Smooth muscle cell (in vitro differentiated cells): ENCODE measurements around the gene MTMR6. TPM values are rescaled to one million over a fixed set of nuclear protein-coding genes. Genes with fewer than 3 reads are reported as not detected.

Experiments
- DNase-seq: peaks from one replicate; lab custom pipeline; 2025; ENCODE audit not compliant: unreplicated experiment; lab: John Stamatoyannopoulos, UW
- H2AFZ ChIP-seq: fragments of 200-600 bp; sonication (generic); 2 replicates; pipeline ENCODE4 v1.6.0; 2016; ENCODE audit warnings: antibody characterized with exemption, low read depth, mild to moderate bottlenecking
- H3F3A ChIP-seq: fragments of 200-600 bp; sonication (generic); 2 replicates; pipeline ENCODE4 v1.6.0; 2017; ENCODE audit warnings: antibody characterized with exemption, low read depth
- H3K27ac ChIP-seq: fragments of 200-600 bp; sonication (generic); 2 replicates; pipeline ENCODE4 v1.5.1; 2016; ENCODE audit warnings: low read depth, mild to moderate bottlenecking
- H3K27me3 ChIP-seq: fragments of 200-600 bp; sonication (generic); 2 replicates; pipeline ENCODE4 v1.6.1; 2016; ENCODE audit warnings: low read depth, mild to moderate bottlenecking
- H3K36me3 ChIP-seq: fragments of 200-600 bp; sonication (generic); 2 replicates; pipeline ENCODE4 v1.5.1; 2016; ENCODE audit warnings: low read depth
- H3K4me1 ChIP-seq: fragments of 200-600 bp; sonication (generic); 2 replicates; pipeline ENCODE4 v1.5.1; 2016; ENCODE audit warnings: low read depth
- H3K4me2 ChIP-seq: fragments of 200-600 bp; sonication (generic); 2 replicates; pipeline ENCODE4 v1.6.0; 2016; ENCODE audit warnings: mild to moderate bottlenecking
- H3K4me3 ChIP-seq: fragments of 200-600 bp; sonication (generic); 2 replicates; pipeline ENCODE4 v1.5.1; 2016; ENCODE audit warnings: mild to moderate bottlenecking
- H3K79me2 ChIP-seq: fragments of 200-600 bp; sonication (generic); 2 replicates; pipeline ENCODE4 v1.6.0; 2016; ENCODE audit warnings: low read depth, mild to moderate bottlenecking
- H3K9ac ChIP-seq: fragments of 200-600 bp; sonication (generic); 2 replicates; pipeline ENCODE4 v1.6.0; 2016; ENCODE audit warnings: low read depth
- H3K9me3 ChIP-seq: fragments of 200-600 bp; sonication (generic); replicated peaks from 2 replicates; pipeline ENCODE4 v1.5.1; 2016; ENCODE audit warnings: low read depth
- H4K20me1 ChIP-seq: fragments of 200-600 bp; sonication (generic); 2 replicates; pipeline ENCODE4 v1.6.0; 2016; ENCODE audit warnings: low read depth
- CTCF ChIP-seq: fragments of 200-600 bp; sonication (generic); IDR thresholded peaks from 2 replicates; pipeline ENCODE4 v1.5.1; 2017; ENCODE audit warnings: borderline replicate concordance, mild to moderate bottlenecking, antibody characterized with exemption; ENCODE audit not compliant: insufficient read depth, poor library complexity, severe bottlenecking
- WGBS: methylation state at CpG from one replicate; pipeline ENCODE4 v1.1.7; 2016; ENCODE audit warnings: low lambda C conversion rate; 5-methylcytosine and 5-hydroxymethylcytosine counted together
- polyA plus RNA-seq: library from polyadenylated mRNA; unstranded; fragments of >200 nt; fragmentation: Nextera tagmentation; extraction: Ambion mirVana; gene quantifications from 2 replicates; pipeline ENCODE4 v1.2.1, GENCODE V29; 2016
- total RNA-seq: library from RNA; depleted of rRNA; stranded (reverse); fragments of >200 nt; gene quantifications from 2 replicates; pipeline ENCODE4 v1.2.3, GENCODE V29; 2014

The MTMR6 gene
- total and polyA plus RNA-seq, 2 experiments from 2014 or later = 15.1 to 35.4 TPM

DNA sequence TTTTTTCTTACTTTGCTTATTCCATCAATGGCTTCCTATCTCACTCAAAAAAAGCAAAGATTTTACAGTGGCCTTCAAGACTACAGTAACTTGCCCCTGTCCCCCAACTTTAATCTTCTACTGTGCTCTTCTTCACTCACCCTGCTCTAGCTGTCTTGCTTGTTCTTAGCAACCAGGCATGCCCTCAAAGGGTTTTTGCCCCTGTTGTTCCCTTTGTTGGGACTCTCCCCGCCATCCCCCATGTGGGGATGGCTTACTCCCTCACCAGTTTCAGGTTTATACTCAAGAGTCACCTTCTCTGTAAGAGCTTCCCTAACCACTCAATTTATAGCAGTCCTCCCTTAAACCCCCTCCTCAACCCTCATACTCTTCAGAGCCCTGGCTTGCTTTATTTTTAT lies 5.4 kb downstream of the MTMR6 start:
- H3K27me3 ChIP-seq = no peaks in the 10 kb centered on the region
- no peaks in the 10 kb centered on the region for H3K4me1 ChIP-seq
- no peak overlapping the region for H3K9ac ChIP-seq
- H3K79me2 ChIP-seq = peaks cover 84% of the 10 kb centered on the region
- no peaks in the 10 kb centered on the region for H3K9me3 ChIP-seq
- H3K4me2 ChIP-seq = no peak overlapping the region
- no peak overlapping the region for H2AFZ ChIP-seq
- H3K4me3 ChIP-seq = no peak overlapping the region
- WGBS = 100% methylated on average over 1 of the region's 1 CpG
- peaks cover 76% of the 10 kb centered on the region for H4K20me1 ChIP-seq
- no peaks in the 10 kb centered on the region for H3F3A ChIP-seq
- no peak overlapping the region for H3K27ac ChIP-seq
- no peak for DNase-seq
- TF ChIP-seq CTCF = no peak
- no peaks in the 10 kb centered on the region for H3K36me3 ChIP-seq

GRCh38 chr13:25281193-25281934 lies 5.9 kb downstream of the MTMR6 start:
- Histone ChIP-seq H3K36me3 (no peaks in the 10 kb centered on the region), H3F3A (no peaks in the 10 kb centered on the region), H3K79me2 (peaks cover 81% of the 10 kb centered on the region), H3K9ac (no peak overlapping the region), H3K27me3 (no peaks in the 10 kb centered on the region), H3K4me3 (no peak overlapping the region), H3K27ac (no peak overlapping the region), H2AFZ (no peak overlapping the region), H3K4me2 (no peak overlapping the region), H3K4me1 (no peaks in the 10 kb centered on the region), H3K9me3 (no peaks in the 10 kb centered on the region), H4K20me1 (peaks cover 82% of the 10 kb centered on the region)
- TF ChIP-seq CTCF = no peak
- no peak for DNase-seq
- WGBS = 69% methylated on average over 4 of the region's 4 CpGs

DNA sequence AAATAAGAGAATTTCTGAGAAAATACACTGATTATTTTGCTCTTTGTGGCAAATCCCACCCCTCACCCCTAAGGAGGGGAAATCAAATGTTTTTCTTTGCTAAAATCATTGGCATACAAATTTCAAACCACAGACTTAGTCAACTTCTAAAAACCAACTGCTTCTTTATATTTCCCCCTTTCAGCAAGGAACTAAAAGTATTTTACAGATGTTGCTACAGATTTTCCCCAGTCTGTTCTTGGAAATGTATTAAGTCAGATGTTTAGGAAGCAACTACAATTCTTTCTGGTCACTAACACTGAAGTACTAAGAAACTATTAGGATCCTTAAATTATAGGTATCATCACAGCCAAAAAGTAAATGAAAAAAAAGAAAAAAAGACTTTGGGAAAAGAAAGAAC lies 6.9 kb downstream of the MTMR6 start:
- no peak overlapping the region for H3K9ac ChIP-seq
- no peak for DNase-seq
- no peak overlapping the region for H3K27ac ChIP-seq
- H3K27me3 ChIP-seq = no peaks in the 10 kb centered on the region
- H4K20me1 ChIP-seq = peaks cover 88% of the 10 kb centered on the region
- H3K79me2 ChIP-seq = peaks cover 71% of the 10 kb centered on the region
- H3K4me3 ChIP-seq = no peak overlapping the region
- H2AFZ ChIP-seq = no peak overlapping the region
- H3F3A ChIP-seq = no peaks in the 10 kb centered on the region
- no peak overlapping the region for H3K4me2 ChIP-seq
- H3K9me3 ChIP-seq = no peaks in the 10 kb centered on the region
- H3K36me3 ChIP-seq = no peaks in the 10 kb centered on the region
- H3K4me1 ChIP-seq = no peaks in the 10 kb centered on the region
- no peak for TF ChIP-seq CTCF

DNA sequence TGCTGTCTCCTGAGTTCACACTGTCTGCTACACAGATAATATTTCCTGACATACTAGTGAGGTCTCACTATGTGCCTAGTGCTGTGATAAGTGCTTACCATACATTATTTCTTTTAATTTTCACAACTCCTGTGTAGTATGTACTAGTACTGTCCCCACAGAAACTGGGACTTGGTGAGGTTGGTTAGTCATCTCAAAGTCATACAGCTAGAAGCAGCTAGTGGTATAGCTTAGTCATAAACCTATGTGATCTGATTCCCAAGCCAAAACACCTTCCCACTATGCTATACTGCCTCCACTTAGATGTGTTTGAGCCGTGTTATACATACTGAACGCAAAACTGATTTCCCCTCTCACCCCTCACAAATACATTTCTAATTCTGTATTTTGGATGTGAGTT lies 10.5 kb downstream of the MTMR6 start:
- H3K4me2 ChIP-seq = no peak overlapping the region
- peaks cover 47% of the 10 kb centered on the region for H3K79me2 ChIP-seq
- H3K27ac ChIP-seq = no peak overlapping the region

More for the DNA sequence above, 10.5 kb downstream of the MTMR6 start:
- no peak for DNase-seq
- peaks cover 3% of the 10 kb centered on the region for H3K36me3 ChIP-seq
- no peaks in the 10 kb centered on the region for H3K4me1 ChIP-seq
- H2AFZ ChIP-seq = no peak overlapping the region
- WGBS = 100% methylated on average over 2 of the region's 2 CpGs
- H3K9me3 ChIP-seq = no peaks in the 10 kb centered on the region
- no peaks in the 10 kb centered on the region for H3K27me3 ChIP-seq
- H3K4me3 ChIP-seq = no peak overlapping the region
- no peaks in the 10 kb centered on the region for H3F3A ChIP-seq
- no peak overlapping the region for H3K9ac ChIP-seq
- no peak for TF ChIP-seq CTCF
- peaks cover 76% of the 10 kb centered on the region for H4K20me1 ChIP-seq
